ENCODE results near the gene ASPSCR1. TPM values are rescaled to one million over a fixed set of nuclear protein-coding genes. Genes with fewer than 3 reads are reported as not detected.

The ASPSCR1 gene
- total and polyA plus RNA-seq, 2 of the 13 experiments (the other 11 are each of a cell fraction or from before 2014, with no cell fraction given) = 274 to 314 TPM

DNA sequence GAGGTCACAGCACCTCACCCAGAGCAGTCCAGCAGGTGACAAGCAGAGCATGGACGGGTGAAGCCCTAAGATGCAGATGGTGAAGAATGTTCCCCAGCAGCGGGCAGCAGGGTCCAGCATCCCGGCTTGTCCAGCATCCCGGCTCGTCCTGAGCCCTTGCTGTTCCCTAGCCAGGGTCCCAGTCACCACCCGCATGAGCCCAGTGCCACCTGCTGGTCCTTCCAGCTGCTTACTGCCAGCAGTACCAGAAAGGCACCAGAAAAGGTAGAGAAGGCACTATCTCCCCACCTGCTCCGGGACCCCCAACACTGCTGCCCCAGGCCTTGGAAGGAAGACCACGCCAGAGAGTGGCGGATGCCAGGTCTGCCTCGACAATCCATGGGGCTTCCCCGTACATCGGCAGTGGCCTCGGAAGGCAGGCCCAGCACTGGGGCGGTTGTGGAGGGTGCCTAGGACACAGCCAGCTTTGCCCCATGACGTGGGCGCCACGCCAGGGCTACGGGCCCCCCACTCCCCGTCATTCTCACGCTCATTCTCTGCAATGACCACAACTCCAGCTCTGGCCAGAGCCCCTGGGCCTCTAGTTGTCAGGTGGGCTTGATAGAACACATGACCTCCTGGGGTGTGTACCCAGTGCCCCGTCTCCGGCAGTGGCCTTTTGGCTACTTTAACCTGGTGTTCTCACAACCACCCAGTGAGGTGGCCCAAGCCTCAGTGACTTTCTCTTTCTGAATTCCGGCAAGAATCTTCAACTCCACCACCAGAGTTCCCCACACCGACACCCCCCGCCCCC lies 43.9 kb downstream of the ASPSCR1 start (continued):
- TF ChIP-seq, protein P1, sequence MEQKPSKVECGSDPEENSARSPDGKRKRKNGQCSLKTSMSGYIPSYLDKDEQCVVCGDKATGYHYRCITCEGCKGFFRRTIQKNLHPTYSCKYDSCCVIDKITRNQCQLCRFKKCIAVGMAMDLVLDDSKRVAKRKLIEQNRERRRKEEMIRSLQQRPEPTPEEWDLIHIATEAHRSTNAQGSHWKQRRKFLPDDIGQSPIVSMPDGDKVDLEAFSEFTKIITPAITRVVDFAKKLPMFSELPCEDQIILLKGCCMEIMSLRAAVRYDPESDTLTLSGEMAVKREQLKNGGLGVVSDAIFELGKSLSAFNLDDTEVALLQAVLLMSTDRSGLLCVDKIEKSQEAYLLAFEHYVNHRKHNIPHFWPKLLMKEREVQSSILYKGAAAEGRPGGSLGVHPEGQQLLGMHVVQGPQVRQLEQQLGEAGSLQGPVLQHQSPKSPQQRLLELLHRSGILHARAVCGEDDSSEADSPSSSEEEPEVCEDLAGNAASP (CRISPR knock-in tag; IDR thresholded peaks at IDR 0.05; ENCODE audit: borderline replicate concordance) = no peak
- TF ChIP-seq AKAP8 (CRISPR knock-in tag; IDR thresholded peaks at IDR 0.05) (peak; percentile 99), ZNF331 (CRISPR knock-in tag; IDR thresholded peaks at IDR 0.05) (peak; percentile 40), ARNTL (CRISPR knock-in tag; IDR thresholded peaks at IDR 0.05) (no peak), ZNF343 (CRISPR knock-in tag; IDR thresholded peaks at IDR 0.05) (no peak), TERF1 (CRISPR knock-in tag; IDR thresholded peaks at IDR 0.05) (0 out of 2 replicates have a peak, but pooled peaks have one; percentile 2), STAT6 (CRISPR knock-in tag; IDR thresholded peaks at IDR 0.05; ENCODE audit: borderline replicate concordance) (no peak), CREBL2 (CRISPR knock-in tag; IDR thresholded peaks at IDR 0.05; ENCODE audit: borderline replicate concordance) (no peak), JUN (CRISPR knock-in tag; IDR thresholded peaks at IDR 0.05) (peak; percentile 65; the same call in 1 of the 2 replicates), ZNF777 (CRISPR knock-in tag; IDR thresholded peaks at IDR 0.05) (peak; percentile 80)
- TF ChIP-seq, protein P2, sequence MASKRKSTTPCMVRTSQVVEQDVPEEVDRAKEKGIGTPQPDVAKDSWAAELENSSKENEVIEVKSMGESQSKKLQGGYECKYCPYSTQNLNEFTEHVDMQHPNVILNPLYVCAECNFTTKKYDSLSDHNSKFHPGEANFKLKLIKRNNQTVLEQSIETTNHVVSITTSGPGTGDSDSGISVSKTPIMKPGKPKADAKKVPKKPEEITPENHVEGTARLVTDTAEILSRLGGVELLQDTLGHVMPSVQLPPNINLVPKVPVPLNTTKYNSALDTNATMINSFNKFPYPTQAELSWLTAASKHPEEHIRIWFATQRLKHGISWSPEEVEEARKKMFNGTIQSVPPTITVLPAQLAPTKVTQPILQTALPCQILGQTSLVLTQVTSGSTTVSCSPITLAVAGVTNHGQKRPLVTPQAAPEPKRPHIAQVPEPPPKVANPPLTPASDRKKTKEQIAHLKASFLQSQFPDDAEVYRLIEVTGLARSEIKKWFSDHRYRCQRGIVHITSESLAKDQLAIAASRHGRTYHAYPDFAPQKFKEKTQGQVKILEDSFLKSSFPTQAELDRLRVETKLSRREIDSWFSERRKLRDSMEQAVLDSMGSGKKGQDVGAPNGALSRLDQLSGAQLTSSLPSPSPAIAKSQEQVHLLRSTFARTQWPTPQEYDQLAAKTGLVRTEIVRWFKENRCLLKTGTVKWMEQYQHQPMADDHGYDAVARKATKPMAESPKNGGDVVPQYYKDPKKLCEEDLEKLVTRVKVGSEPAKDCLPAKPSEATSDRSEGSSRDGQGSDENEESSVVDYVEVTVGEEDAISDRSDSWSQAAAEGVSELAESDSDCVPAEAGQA (IDR thresholded peaks at IDR 0.05; ENCODE audit: low read depth) = no peak
- TF ChIP-seq, protein P2 (CRISPR knock-in tag; IDR thresholded peaks at IDR 0.05; ENCODE audit: borderline replicate concordance) = no peak
- TF ChIP-seq, protein P3, sequence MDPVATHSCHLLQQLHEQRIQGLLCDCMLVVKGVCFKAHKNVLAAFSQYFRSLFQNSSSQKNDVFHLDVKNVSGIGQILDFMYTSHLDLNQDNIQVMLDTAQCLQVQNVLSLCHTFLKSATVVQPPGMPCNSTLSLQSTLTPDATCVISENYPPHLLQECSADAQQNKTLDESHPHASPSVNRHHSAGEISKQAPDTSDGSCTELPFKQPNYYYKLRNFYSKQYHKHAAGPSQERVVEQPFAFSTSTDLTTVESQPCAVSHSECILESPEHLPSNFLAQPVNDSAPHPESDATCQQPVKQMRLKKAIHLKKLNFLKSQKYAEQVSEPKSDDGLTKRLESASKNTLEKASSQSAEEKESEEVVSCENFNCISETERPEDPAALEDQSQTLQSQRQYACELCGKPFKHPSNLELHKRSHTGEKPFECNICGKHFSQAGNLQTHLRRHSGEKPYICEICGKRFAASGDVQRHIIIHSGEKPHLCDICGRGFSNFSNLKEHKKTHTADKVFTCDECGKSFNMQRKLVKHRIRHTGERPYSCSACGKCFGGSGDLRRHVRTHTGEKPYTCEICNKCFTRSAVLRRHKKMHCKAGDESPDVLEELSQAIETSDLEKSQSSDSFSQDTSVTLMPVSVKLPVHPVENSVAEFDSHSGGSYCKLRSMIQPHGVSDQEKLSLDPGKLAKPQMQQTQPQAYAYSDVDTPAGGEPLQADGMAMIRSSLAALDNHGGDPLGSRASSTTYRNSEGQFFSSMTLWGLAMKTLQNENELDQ (CRISPR knock-in tag; IDR thresholded peaks at IDR 0.05; ENCODE audit: borderline replicate concordance) = peak; percentile 56; the same call in 1 of the 2 replicates
